Muscle layer of colon (tissue), 2 donors: Measurements from ENCODE around the gene CFAP210.

ENCODE experiments used
- H3K27ac ChIP-seq: one replicate; pipeline ENCODE4 v1.7.0; 2013; ENCODE audit warnings: low read depth, mild to moderate bottlenecking, low read length, moderate library complexity
- H3K27me3 ChIP-seq, 2 donors: one replicate each; pipeline ENCODE4 v1.7.0; 2013; ENCODE audit warnings: low read length in 2 of 2, mild to moderate bottlenecking in 2 of 2; ENCODE audit not compliant: insufficient read depth in 2 of 2, control insufficient read depth in 1 of 2
- H3K36me3 ChIP-seq: one replicate; pipeline ENCODE4 v1.7.0; 2013; ENCODE audit warnings: mild to moderate bottlenecking, low read length; ENCODE audit not compliant: insufficient read depth
- H3K4me1 ChIP-seq: one replicate; pipeline ENCODE4 v1.7.0; 2013; ENCODE audit warnings: mild to moderate bottlenecking, low read length; ENCODE audit not compliant: insufficient read depth
- H3K4me3 ChIP-seq, 2 donors: one replicate each; pipeline ENCODE4 v1.7.0; 2013; ENCODE audit warnings: low read length in 2 of 2, low read depth in 1 of 2, mild to moderate bottlenecking in 1 of 2, moderate library complexity in 1 of 2
- H3K9ac ChIP-seq: one replicate; pipeline ENCODE4 v1.7.0; 2013; ENCODE audit warnings: low read length
- H3K9me3 ChIP-seq: one replicate; pipeline ENCODE4 v1.7.0; 2013; ENCODE audit warnings: mild to moderate bottlenecking, low read length
- donor health status: abdominal sarcoma.
- donor health status: Adenocarcinoma of cecum.

CFAP210 gene

GRCh38 chr2:169670937-169671336, 23.3 kb downstream of the CFAP210 start:
- Histone ChIP-seq H3K9me3 (no peaks in the 10 kb centered on the region), H3K4me1 (no peaks in the 10 kb centered on the region), H3K9ac (no peak overlapping the region), H3K27me3 (no peaks in the 10 kb centered on the region), H3K36me3 (no peaks in the 10 kb centered on the region), H3K4me3 (no peak overlapping the region), H3K27ac (no peak overlapping the region)

- Histone ChIP-seq H3K4me3 (no peak overlapping the region), H3K27me3 (no peaks in the 10 kb centered on the region), H3K4me1 (no peaks in the 10 kb centered on the region), H3K36me3 (no peaks in the 10 kb centered on the region), H3K27ac (no peak overlapping the region), H3K9ac (no peak overlapping the region), H3K9me3 (no peaks in the 10 kb centered on the region)
These were observed 24.0 kb downstream of the CFAP210 start for GRCh38 chr2:169670215-169670651.

DNA sequence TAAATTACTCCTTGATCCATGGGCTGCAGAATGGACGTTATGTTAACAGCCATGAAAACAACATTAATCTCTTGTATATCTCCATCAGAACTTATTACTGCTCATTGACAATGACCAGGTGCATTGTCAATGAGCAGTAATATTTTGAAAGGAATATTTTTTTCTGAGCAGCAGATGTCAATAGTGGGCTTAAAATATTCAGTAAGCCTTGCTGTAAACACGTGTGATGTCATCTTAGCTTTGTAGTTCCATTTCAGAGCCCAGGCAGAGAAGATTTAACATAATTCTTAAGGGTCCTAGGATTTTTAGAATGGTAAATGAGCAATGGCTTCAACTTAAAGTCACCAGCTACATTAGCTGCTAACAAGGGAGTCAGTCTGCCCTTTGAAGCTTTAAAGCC, 26.6 kb downstream of the CFAP210 start:
- no peak overlapping the region for H3K27ac ChIP-seq
- H3K9ac ChIP-seq: no peak overlapping the region
- no peaks in the 10 kb centered on the region for H3K36me3 ChIP-seq
- H3K4me1 ChIP-seq: no peaks in the 10 kb centered on the region
- no peak overlapping the region for H3K4me3 ChIP-seq
- H3K27me3 ChIP-seq: no peaks in the 10 kb centered on the region
- H3K9me3 ChIP-seq: no peaks in the 10 kb centered on the region

DNA sequence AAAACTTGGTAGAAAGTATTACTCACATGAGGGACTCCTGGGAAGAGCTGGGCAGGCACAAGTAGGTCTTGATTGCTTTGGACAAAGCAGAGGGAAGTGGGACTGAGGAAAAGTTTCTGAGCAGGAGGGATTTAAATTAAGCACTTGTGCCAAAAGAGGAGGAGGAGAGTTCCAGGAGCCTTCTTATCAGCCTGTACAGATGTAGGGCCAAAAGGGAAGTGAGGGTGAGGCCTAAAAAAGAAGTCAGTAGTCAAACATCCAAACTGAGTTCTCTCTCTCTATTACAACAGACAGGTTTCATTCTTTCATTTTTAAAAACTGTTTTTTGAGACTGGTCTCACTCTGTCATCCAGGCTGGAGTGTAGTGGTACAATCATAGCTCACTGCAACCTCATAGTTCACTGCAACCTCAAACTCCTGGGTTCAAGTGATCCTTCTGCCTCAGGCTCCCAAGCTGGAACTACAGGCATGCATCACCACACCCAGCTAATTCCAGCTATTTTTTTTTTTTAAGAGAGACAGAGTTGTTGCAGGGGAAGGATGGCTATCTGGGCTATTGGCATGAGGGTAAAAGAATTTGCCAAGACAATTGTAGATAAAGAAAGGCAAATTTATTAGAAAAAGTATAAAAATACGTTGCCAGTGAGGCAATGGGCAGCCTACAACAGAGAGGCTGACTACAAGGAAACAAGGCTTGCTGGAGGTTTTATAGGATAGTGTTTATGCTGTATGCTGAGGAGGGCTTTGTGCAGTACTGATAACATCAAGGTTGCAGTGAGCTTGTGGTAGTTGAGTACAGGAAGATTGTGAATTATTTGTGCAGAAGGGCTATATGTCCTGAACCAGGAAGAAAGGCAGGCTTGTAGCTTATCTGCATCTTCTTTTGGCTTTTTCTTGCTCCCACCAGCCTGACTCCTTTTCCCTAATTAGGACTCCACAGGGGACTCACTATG, 29.0 kb downstream of the CFAP210 start:
- Histone ChIP-seq H3K27me3 (no peaks in the 10 kb centered on the region), H3K36me3 (no peaks in the 10 kb centered on the region), H3K27ac (no peak overlapping the region), H3K9me3 (no peaks in the 10 kb centered on the region), H3K9ac (no peak overlapping the region), H3K4me3 (no peak overlapping the region), H3K4me1 (no peaks in the 10 kb centered on the region)

GRCh38 chr2:169664600-169664977, 29.6 kb downstream of the CFAP210 start:
- H3K4me3 ChIP-seq: no peak overlapping the region
- H3K36me3 ChIP-seq: no peaks in the 10 kb centered on the region
- H3K9me3 ChIP-seq: no peaks in the 10 kb centered on the region
- H3K27me3 ChIP-seq: no peaks in the 10 kb centered on the region
- H3K4me1 ChIP-seq: no peaks in the 10 kb centered on the region
- H3K27ac ChIP-seq: no peak overlapping the region
- H3K9ac ChIP-seq: no peak overlapping the region

- Histone ChIP-seq H3K36me3 (no peaks in the 10 kb centered on the region), H3K4me3 (no peak overlapping the region), H3K27me3 (no peaks in the 10 kb centered on the region), H3K9ac (no peak overlapping the region), H3K4me1 (no peaks in the 10 kb centered on the region), H3K27ac (no peak overlapping the region), H3K9me3 (no peaks in the 10 kb centered on the region)
These were observed 31.0 kb downstream of the CFAP210 start for GRCh38 chr2:169663247-169663646.

- Histone ChIP-seq H3K36me3 (no peaks in the 10 kb centered on the region), H3K27ac (no peak overlapping the region), H3K27me3 (no peaks in the 10 kb centered on the region), H3K9ac (no peak overlapping the region), H3K4me1 (no peaks in the 10 kb centered on the region), H3K9me3 (no peaks in the 10 kb centered on the region), H3K4me3 (no peak overlapping the region)
These were observed 31.5 kb downstream of the CFAP210 start for GRCh38 chr2:169662744-169663143.

- Histone ChIP-seq H3K4me1 (no peaks in the 10 kb centered on the region), H3K27ac (no peak overlapping the region), H3K9me3 (no peaks in the 10 kb centered on the region), H3K9ac (no peak overlapping the region), H3K36me3 (no peaks in the 10 kb centered on the region), H3K27me3 (no peaks in the 10 kb centered on the region), H3K4me3 (no peak overlapping the region)
These were observed 32.9 kb downstream of the CFAP210 start for GRCh38 chr2:169661265-169661664.

DNA sequence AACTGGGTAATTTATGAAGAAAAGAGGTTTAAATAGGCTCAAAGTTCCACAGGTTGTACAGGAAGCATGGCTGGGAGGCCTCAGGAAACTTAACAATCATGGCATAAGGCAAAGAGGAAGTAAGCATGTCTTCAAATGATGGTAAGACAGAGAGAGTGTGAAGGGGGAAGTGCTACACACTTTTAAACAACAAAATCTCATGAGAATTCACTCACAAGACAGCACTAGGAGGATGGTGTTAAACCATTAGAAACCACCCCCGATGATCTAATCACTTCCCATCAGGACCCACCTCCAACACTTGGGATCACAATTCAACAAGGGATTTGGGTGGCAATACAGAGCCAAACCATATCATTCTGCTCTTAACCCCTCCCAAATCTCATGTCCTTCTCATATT, 34.9 kb downstream of the CFAP210 start:
- Histone ChIP-seq H3K36me3 (no peaks in the 10 kb centered on the region), H3K27ac (no peak overlapping the region), H3K27me3 (no peaks in the 10 kb centered on the region), H3K4me3 (no peak overlapping the region), H3K4me1 (no peaks in the 10 kb centered on the region), H3K9me3 (no peaks in the 10 kb centered on the region), H3K9ac (no peak overlapping the region)

GRCh38 chr2:169658877-169659276, 35.3 kb downstream of the CFAP210 start:
- Histone ChIP-seq H3K36me3 (no peaks in the 10 kb centered on the region), H3K9ac (no peak overlapping the region), H3K9me3 (no peaks in the 10 kb centered on the region), H3K4me3 (no peak overlapping the region), H3K27me3 (no peaks in the 10 kb centered on the region), H3K27ac (no peak overlapping the region), H3K4me1 (no peaks in the 10 kb centered on the region)

DNA sequence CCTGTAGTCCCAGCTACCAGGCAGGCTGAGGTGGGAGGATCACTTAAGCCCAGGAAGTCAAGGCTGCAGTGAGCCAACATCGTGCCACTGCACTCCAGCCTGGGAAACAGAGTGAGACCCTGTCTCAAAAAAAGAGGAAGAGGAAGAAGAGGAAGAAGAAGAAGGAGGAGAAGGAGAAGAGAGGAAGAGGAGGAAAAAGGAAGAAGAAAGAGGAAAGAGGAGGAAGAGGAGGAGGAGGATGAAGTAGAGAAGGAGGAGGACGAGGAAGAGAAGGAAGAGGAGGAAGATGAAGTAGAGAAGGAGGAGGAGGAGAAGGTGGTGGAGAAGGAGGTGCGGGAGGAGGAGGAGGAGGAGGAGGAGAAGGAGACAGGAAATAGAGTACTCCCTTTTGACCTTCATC, 38.0 kb downstream of the CFAP210 start:
- Histone ChIP-seq H3K36me3 (no peaks in the 10 kb centered on the region), H3K4me3 (no peak overlapping the region), H3K4me1 (no peaks in the 10 kb centered on the region)

DNA sequence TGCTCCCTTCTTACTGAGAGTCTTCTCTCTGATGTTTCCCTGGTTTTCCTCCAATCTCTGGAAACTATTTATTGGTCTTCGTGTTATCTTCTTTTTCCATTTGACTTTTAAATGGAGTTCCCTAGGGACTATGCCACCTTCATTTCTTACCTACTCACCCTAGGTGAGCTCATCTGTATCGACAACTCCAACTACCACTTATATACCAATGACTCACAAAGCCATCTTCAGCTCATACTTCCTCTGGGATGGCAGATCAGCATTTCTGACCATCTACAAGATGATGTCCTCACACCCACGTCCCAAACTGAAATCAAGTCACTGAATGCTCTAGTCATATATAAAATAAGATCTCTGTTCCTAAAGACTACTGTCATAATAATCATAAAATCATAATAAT, 40.6 kb downstream of the CFAP210 start:
- H3K27me3 ChIP-seq: no peaks in the 10 kb centered on the region

More for the DNA sequence above, 38.0 kb downstream of the CFAP210 start:
- Histone ChIP-seq H3K27me3 (no peaks in the 10 kb centered on the region), H3K9ac (no peak overlapping the region), H3K27ac (no peak overlapping the region), H3K9me3 (no peaks in the 10 kb centered on the region)

More for the DNA sequence above, 40.6 kb downstream of the CFAP210 start:
- no peak overlapping the region for H3K4me3 ChIP-seq
- no peak overlapping the region for H3K9ac ChIP-seq
- no peaks in the 10 kb centered on the region for H3K9me3 ChIP-seq
- no peak overlapping the region for H3K27ac ChIP-seq
- H3K36me3 ChIP-seq: no peaks in the 10 kb centered on the region
- no peaks in the 10 kb centered on the region for H3K4me1 ChIP-seq
